Measurements from ENCODE around the gene ALDH3A2. TPM values are rescaled to one million over a fixed set of nuclear protein-coding genes. Genes with fewer than 3 reads are reported as not detected.

ALDH3A2 gene
- total RNA-seq, 1 donor, result 48.7 TPM

DNA sequence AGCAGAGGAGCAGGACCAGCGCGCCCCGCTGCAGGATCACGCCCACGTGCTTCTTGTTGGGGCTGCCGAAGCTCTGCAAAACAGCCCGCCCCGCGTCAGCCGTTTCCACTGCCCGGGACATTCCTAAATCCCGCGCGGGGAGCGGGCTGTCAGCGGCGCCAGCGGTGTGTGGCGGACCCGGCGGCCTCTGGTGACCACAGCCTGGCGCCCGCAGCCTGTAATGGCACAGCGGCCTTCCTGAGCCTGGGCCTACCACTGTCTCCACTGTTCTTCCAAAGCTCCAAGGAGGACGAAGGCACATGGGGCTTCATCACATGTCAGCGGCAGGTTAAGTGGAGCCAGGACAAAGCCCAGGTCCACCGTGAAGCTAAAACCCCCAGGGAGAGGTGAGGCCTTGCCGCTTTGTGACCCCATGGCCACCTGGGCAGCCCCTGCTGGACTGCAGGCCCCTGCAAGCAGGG is 65.4 kb downstream of the ALDH3A2 start:
- no peak for DNase-seq (ENCODE audit: low read depth in 2 of 3, low spot score in 2 of 3)

DNA sequence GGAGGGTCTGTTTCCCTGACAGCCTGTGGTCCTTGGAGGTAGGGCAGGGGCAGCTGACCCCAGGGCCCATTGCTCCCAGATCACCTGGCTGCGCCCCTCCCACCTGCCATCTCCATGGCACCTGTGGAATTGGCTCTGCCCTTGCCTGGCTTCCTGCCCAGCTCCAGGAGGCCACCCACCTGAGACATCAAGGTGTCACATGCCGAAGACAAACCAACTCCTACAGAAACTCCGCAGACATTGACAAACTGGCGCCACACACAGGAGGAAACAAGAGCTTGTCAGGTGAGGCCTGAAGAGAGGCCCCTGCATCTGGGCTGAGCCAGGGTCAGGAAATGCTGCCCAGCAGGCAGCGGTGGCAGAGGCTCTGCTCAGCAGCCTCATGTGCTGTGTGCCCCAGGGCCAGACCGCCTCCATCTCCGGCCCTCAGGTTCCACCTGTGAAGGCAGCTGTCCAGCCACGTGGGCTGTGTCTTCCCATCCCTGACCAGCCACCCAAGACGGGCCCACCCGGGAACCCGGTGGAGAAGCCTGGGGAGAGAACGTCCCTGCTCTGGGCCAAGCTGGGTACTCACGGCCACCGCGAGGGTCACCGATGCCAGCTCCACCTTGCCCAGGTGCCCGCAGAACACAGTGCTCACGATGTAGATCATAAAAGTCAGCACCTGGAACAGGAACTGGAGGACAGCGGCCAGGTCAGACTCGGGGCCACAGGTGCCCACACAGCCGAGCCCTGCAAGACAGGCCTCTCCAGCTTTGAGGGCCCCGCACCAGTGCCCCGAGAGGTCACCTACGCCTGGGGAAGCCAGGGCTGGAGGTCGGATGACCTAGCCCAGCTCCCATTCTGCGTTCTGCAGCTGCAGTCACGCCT is 66.2 kb downstream of the ALDH3A2 start:
- no peak for DNase-seq (ENCODE audit: low read depth in 2 of 3, low spot score in 2 of 3)

DNA sequence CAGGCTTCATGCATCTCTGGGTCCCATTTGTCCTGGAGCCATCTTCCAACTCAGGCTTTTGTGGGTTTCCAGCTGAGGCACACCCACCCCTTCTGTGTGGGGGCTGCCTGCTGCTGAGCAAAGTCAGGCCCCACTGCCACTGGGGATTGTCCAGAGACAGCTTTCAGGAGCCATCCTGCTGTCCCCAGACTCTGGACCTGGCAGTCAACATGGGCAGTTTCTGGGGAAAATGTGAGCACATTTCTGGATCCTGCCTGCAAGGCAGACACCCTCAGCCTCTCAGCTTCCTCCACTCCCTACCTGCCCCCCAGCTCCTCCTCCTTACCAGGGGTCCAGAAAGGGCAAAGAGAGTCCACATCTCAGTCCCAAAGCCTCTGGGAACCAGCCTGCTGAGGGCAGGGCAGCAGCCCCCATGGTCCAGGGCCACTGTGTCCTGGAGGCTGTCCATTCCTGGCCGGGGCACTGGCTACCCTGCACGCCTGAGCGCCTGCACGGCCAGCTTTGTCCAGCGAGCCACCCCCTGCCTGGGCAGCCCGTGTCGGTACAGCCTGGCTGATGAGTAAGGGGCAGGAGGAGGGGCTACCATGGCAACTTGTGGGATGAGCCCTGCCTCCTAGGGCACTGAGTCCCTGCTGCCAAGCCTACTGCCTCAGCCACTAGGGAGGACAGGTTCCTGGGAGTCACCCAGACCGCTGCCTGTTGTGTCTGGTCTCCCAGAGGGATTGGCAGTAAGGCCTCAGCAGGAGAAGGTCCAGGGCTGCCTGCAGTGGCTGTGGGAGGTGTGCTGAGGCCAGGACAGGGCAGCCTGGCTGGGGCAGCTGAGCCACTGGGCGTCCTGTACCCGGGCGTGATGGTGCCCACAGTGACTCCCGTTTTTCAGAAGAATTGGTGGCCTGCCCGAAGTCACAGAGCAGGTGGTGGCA is 67.8 kb downstream of the ALDH3A2 start, which contains the start of gene SLC47A2:
Gene SLC47A2 (minus strand): TSS at position 477 of the 923 bp plus-strand sequence. CDS start 29 bp downstream, at position 448.
- DNase-seq (ENCODE audit: low read depth in 2 of 3, low spot score in 2 of 3), result no peak

DNA sequence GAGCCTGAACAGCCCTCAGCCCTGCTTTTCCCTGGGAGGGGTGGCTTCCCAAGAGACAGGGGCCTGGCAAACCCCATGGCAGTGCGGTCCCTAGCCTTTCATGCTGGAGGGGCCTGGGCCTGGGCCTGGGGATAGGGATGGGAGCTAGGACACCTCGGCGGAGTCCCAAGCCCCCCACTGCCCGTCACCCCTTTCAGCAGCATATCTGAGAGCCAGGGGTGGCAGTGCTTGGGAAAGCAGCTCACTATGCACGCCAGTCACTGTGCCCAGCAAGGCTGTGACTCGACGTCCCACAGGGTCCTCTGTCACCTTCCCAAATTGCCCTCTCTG is 68.4 kb downstream of the ALDH3A2 start:
- no peak for DNase-seq (ENCODE audit: low read depth in 2 of 3, low spot score in 2 of 3)

DNA sequence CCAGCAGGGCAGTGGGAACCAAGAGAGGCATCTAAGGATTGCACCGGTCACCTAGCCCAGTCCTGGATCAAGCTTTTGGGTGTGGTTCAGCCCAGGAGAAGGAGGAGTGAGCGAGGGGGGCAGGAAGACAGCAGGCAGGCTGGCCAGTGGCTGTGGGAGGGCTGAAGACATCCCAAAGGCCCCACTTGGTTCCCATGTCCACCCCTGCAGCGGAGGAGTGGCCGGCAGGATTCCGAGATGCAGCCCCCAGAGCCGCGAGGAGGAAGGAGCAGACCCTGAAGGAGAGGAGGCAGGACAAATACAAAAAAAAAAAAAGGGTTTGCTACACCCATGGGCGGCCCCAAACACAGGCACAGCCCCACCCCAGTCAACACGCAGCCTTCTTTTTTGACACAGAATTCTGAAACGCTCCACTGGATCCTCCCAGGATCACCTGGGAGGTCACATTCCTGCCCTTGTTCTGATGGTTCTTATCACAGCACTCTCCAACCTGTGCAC is 68.9 kb downstream of the ALDH3A2 start:
- DNase-seq (ENCODE audit: low read depth in 2 of 3, low spot score in 2 of 3), result no peak

DNA sequence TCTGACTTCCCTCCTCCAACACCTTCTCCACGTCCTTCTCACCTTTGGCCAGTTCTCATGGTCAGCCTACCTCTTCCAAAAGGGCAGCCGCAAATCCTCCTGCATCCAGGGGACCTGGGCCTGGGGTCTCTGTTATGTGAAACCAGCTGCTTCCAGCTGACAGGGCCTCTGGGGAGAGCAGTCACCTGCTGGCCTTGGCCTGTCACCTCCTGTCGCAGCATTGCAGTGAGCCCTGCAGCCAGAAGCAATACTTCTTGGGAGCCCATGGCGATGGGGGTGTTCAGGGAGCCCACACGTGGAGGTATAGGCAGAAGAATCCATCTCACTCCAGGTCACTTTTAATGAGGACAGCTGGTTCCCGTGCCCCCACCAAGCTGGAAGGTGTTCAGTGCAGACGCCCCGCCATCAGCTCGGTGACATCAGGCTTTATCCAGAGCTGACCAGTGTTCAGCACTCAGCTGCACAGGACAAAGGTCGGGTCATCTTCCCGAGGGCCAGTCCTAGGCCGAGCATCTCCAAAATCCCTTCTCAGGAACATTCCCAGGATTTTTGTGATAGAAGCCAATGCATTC is 69.6 kb downstream of the ALDH3A2 start:
- no peak for DNase-seq (ENCODE audit: low read depth in 2 of 3, low spot score in 2 of 3)

DNA sequence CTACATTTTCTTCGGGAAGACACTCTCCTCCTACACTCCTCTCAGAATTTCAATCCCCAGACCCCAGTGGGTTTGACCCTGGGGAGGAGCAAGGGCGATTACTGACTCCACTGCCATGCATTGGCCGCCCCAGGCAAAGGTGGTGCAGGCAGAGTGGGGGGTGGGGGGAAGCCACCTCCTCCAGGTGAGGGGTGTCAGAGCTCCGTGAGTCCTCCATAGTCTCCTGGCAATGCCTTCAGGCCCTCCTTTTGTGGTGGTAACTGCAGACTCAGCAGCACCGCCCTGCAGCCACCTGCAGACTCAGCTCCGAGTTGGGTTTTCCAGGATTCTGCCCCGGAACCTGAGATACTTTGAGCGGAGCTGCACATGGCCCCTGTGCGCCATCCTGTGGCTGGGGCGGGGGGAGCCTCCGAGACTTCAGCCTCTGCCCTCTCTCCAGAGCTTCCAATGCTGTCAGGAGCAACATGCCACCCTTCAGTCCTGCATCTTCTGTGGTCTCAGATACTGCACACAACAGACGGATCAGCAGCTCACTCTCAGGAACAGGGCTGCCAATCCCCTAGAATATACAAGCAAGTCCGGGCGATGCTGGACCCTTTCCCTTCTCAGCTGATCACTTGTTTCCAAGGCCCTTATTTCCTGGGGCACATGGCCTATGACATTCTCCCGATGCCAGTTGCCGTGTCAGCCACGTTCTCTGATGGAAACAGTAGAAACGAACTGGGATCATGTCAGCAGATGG is 70.2 kb downstream of the ALDH3A2 start:
- no peak for DNase-seq (ENCODE audit: low read depth in 2 of 3, low spot score in 2 of 3)

DNA sequence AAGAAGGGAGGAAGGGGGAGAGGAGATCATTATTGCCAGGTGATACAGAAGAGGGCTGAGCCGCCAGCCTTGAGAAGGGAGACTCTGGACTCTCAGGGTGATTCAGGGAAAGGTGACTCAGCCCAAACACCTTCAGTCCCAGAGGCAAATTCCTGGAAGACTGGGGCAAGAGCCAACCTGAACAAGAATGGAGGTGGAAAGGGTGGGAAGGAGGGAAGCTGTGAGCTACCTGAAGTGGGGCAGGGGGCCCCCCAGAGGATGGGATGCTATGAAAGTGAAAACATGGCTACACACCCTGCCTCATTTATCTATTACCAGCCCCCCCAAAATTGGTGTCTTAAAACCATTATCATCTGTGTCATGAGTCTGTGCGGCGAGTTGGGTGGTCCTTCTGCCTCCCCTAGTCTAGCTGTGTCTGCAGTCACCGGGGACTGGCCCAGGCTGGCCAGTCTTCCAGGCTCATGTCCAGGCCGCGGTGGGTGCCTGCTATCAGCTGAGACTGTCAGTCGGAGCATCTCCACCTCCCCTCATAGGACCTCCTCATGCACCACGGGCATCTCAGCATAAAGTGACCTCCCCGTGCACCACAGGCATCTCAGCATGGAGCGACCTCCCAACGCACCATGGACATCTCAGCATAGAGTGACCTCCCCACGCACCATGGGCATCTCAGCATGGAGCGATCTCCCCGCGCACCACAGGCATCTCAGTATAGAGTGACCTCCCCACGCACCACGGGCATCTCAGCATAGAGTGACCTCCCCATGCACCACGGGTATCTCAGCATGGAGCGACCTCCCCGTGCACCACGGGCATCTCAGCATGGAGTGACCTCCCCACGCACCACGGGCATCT is 71.0 kb downstream of the ALDH3A2 start:
- DNase-seq (ENCODE audit: low read depth in 2 of 3, low spot score in 2 of 3), result no peak

DNA sequence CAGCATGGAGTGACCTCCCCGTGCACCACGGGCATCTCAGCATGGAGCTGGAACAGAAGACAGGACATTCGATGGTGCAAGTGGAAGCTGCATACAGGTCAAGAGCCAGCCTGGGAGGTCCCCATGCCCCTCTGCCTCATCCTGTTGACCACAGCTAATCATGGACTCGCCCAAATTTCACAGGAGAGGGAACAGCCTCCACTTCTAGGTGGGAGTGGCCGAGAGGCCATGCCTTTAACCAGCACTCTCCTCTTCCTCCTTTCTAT is 71.6 kb downstream of the ALDH3A2 start:
- no peak for DNase-seq (ENCODE audit: low read depth in 2 of 3, low spot score in 2 of 3)

DNA sequence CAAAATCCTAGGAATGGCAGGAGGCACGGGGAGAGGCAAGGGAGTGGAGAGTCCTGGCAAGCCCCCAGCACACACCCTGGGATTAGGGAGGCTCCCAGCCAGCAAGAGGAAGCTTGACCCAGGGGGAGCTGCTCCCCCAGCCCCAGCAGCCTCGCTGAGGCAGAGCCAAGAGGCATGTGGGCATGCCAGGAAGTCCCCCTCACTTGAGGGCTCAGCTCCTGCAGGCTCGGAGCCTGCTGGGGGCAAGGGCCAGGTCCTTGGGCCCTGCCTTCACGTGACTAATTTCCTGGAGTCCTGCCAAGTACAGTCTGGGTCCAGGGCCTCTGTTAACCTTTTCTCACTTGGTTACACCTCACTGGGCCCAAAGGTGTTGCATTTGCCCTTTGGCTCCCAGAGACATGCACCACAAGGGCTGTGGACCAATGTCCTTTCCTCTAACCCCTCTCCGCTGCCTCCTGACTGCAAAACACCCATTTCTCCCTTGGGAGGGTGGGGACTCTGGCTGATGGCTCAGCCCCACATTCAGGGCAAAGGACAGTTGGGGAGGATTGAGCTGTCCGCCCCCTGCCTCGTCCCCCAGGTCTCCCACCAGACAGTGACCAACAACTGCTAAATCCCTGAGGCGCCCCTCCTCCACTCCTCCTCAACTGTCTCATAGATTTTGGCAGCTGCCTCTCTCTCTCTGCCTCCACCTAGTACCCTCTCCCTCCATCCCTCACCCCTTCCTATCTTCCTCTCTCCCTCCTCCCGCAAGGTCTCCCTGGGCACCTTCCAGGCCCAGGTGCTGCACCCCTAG is 72.3 kb downstream of the ALDH3A2 start:
- no peak for DNase-seq (ENCODE audit: low read depth in 2 of 3, low spot score in 2 of 3)

DNA sequence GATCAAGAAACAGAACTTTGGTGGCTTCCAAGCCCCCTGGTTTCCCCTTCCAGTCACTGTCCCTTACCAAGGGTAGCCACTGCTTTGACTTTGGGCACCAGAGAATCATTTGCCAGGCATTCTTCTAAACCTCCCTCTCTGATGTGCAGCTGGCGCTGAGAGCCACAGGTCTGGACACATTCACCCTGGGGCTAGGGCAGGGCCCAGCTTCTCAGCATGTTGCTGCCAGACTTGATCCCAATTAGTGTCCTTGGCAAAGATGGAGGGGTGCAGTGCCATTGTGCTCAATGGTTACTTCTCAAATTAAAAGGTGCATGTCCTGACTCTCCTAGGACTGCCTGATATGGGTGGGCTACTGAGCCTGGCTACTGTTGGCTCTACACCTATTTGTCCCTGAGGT is 75.4 kb downstream of the ALDH3A2 start:
- no peak for DNase-seq (ENCODE audit: low read depth in 2 of 3, low spot score in 2 of 3)

DNA sequence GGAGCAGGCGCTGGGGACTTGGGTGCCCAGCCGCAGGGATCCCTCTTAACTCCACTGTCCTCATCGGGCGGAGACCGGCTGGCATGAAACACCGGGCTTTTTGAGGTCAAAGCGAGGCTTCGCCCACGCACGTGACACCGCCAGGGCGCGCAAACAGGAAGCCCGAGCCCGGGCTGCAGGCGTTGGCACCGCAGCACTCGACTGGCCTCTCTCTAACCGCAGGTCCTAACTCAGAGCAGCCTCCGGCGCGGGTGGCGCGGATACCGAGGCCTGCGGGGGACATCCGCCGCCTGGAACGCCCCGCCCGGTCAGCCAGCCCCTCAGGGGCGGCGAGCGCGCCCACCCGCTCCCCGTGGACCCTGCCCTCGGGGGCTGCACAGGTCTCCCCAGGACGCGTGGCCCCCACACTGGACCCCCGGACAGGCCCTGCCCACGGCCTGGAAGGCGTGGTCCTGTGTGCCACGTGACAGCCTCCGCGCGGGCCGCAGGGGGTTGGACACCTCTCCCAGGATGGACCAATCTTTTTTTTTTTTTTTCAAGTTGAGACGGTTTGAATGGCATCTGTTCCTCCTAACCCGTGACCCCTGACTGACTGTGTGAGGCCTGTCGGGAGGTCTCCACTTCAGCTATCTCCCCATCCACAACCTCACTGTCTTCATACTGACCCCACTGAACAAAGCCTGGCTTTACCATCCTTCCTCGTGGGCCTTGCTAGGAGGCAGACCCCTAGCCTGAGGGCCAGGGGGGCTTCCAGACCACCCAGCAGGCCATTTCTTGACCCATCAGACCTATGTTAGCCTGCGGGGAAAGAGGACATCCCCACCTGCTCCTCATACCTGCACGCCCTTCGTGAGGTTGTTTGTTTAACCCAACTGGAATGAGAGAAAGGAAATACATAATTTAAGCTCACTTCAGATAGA is 76.2 kb downstream of the ALDH3A2 start:
- peak in 2 of 3 donors; percentile 80 to 81 for DNase-seq (ENCODE audit: low read depth in 2 of 3, low spot score in 2 of 3)

DNA sequence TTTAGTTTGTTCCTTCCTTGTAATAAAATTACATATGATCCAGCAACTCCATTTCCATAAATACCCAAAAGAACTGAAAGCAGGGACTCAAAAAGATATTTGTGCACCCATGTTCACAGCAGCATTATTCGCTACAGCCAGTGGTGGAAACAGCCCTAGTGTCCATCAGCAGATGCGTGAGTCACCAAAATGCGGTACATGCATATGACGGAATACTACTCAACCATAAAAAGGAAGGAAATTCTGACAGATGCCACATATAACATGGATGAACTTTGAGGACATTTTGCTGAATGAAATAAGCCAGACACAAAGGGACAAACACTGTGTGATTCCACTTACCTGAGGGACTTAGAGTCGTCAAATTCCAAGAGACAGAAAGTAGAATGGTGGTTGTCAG is 76.9 kb downstream of the ALDH3A2 start:
- DNase-seq (ENCODE audit: low read depth in 2 of 3, low spot score in 2 of 3), result no peak

DNA sequence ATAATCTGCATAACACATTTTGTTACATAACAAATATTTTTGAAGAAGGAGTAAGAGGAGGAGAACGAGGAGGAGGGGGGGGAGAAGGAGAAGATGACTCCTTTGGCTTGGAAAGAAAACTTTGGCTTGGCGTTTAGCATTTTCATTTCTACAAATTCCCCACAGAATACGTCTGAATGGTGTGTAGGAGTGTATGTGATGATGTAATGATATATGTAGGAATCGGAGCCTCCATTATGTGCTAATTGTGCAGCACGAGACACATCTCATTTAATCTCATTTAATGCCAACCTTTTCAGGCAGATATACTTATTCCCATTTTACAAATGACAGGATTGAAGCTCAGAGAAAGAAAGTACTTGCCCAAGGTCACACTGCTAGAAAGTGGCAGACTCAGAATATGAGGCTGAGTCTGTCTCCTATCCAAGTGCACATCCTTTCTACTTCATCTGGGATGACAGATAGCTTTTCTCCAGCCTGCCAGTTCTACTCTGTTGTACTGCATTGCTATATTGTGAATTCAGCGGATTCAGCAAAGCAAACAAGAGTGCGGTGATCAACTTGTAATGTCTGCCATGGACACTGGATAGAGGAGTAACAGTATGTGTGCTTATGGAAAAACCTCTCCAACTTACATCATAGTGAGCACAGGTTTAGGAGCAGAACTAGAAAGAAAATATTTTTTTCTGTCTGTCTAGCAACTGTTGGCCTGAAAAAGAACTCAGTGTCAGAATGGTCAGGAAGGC is 78.3 kb downstream of the ALDH3A2 start:
- no peak for DNase-seq (ENCODE audit: low read depth in 2 of 3, low spot score in 2 of 3)

All from hematopoietic multipotent progenitor cell (in vitro differentiated cells).